ENCODE measurements around the gene ATP2C2. TPM values are rescaled to one million over a fixed set of nuclear protein-coding genes. Genes with fewer than 3 reads are reported as not detected.

The ATP2C2 gene
- total and polyA plus RNA-seq, 7 donors: 2.5 to 60.7 (median 7.2) TPM; not detected in 2

GRCh38 chr16:84322749-84323148 lies 45.6 kb upstream of the ATP2C2 start:
- Histone ChIP-seq H3K27me3 (no peaks in the 10 kb centered on the region), H3K36me3 (peaks cover 8 to 52% (median 18%) of the 10 kb centered on the region in 4 donors), H3K4me1 (no peaks in the 10 kb centered on the region), H3K9me3 (no peaks in the 10 kb centered on the region), H3K27ac (no peak overlapping the region), H3K4me3 (no peak overlapping the region)
- DNase-seq: peak; percentile 20
- intact Hi-C loops (cut with DNase I): no loop called here
- TF ChIP-seq POLR2A (IDR thresholded peaks at IDR 0.05) (no peak), CTCF (IDR thresholded peaks at IDR 0.05) (no peak), POLR2AphosphoS5 (IDR thresholded peaks at IDR 0.05) (no peak)
- WGBS, 2 donors: 83 to 91% methylated on average over 4 of the region's 4 CpGs

GRCh38 chr16:84323606-84324005 lies 44.7 kb upstream of the ATP2C2 start:
- 93 to 94% methylated on average over 7 of the region's 7 CpGs for WGBS, 2 donors
- no peak for TF ChIP-seq POLR2AphosphoS5 (IDR thresholded peaks at IDR 0.05)
- TF ChIP-seq EP300 (IDR thresholded peaks at IDR 0.05): no peak
- TF ChIP-seq POLR2A (IDR thresholded peaks at IDR 0.05): no peak
- no peak for TF ChIP-seq CTCF (IDR thresholded peaks at IDR 0.05)
- Histone ChIP-seq H3K27me3 (no peaks in the 10 kb centered on the region), H3K27ac (no peak overlapping the region), H3K9me3 (no peaks in the 10 kb centered on the region), H3K36me3 (peaks cover 8 to 61% (median 23%) of the 10 kb centered on the region in 4 donors), H3K4me1 (no peaks in the 10 kb centered on the region), H3K4me3 (no peak overlapping the region)
- DNase-seq: peak; percentile 27
- intact Hi-C loops (cut with DNase I): no loop called here

GRCh38 chr16:84324434-84325262 lies 43.7 kb upstream of the ATP2C2 start:
- no peak overlapping the region for H3K4me3 ChIP-seq

GRCh38 chr16:84326545-84326944 lies 41.8 kb upstream of the ATP2C2 start:
- Histone ChIP-seq H3K4me3 (no peak overlapping the region), H3K27me3 (no peaks in the 10 kb centered on the region), H3K9me3 (no peaks in the 10 kb centered on the region), H3K27ac (no peak overlapping the region), H3K36me3 (peaks cover 8 to 69% (median 28%) of the 10 kb centered on the region in 4 donors), H3K4me1 (no peaks in the 10 kb centered on the region)
- intact Hi-C loops (cut with DNase I): no loop called here
- TF ChIP-seq POLR2AphosphoS5 (IDR thresholded peaks at IDR 0.05) (no peak), EP300 (IDR thresholded peaks at IDR 0.05) (no peak)
- 87 to 96% methylated on average over 2 of the region's 2 CpGs for WGBS, 2 donors
- peak; percentile 17 for DNase-seq

More at GRCh38 chr16:84324434-84325262, 43.7 kb upstream of the ATP2C2 start:
- 44 to 46% methylated on average over 2 of the region's 2 CpGs for WGBS, 2 donors
- intact Hi-C loops (cut with DNase I): no loop called here
- TF ChIP-seq POLR2A (IDR thresholded peaks at IDR 0.05): no peak
- no peak for TF ChIP-seq EP300 (IDR thresholded peaks at IDR 0.05)
- TF ChIP-seq POLR2AphosphoS5 (IDR thresholded peaks at IDR 0.05): no peak
- H3K27ac ChIP-seq: no peak overlapping the region
- peaks cover 8 to 66% (median 31%) of the 10 kb centered on the region in 4 donors for H3K36me3 ChIP-seq
- no peaks in the 10 kb centered on the region for H3K4me1 ChIP-seq
- DNase-seq: no peak
- no peaks in the 10 kb centered on the region for H3K27me3 ChIP-seq
- H3K9me3 ChIP-seq: no peaks in the 10 kb centered on the region

GRCh38 chr16:84327926-84328505 lies 40.3 kb upstream of the ATP2C2 start:
- no peaks in the 10 kb centered on the region for H3K27me3 ChIP-seq
- WGBS, 2 donors: 89 to 90% methylated on average over 13 of the region's 13 CpGs
- H3K27ac ChIP-seq: no peak overlapping the region
- intact Hi-C loops (cut with DNase I): no loop called here
- peaks cover 8 to 74% (median 25%) of the 10 kb centered on the region in 4 donors for H3K36me3 ChIP-seq
- peak; percentile 54 for DNase-seq
- H3K9me3 ChIP-seq: no peaks in the 10 kb centered on the region
- H3K4me1 ChIP-seq: no peaks in the 10 kb centered on the region
- H3K4me3 ChIP-seq: no peak overlapping the region
- TF ChIP-seq POLR2A (IDR thresholded peaks at IDR 0.05) (no peak), EP300 (IDR thresholded peaks at IDR 0.05) (no peak), POLR2AphosphoS5 (IDR thresholded peaks at IDR 0.05) (no peak)

- no peak overlapping the region for H3K27ac ChIP-seq
- H3K9me3 ChIP-seq: no peaks in the 10 kb centered on the region
- TF ChIP-seq POLR2A (IDR thresholded peaks at IDR 0.05) (no peak), EP300 (IDR thresholded peaks at IDR 0.05) (no peak), POLR2AphosphoS5 (IDR thresholded peaks at IDR 0.05) (no peak), CTCF (IDR thresholded peaks at IDR 0.05) (no peak)
- 94 to 98% methylated on average over 8 of the region's 8 CpGs for WGBS, 2 donors
- intact Hi-C loops (cut with DNase I): no loop called here
- H3K4me1 ChIP-seq: no peaks in the 10 kb centered on the region
- peaks cover 8 to 77% (median 28%) of the 10 kb centered on the region in 4 donors for H3K36me3 ChIP-seq
- no peak overlapping the region for H3K4me3 ChIP-seq
- H3K27me3 ChIP-seq: no peaks in the 10 kb centered on the region
- DNase-seq: peak; percentile 40
These were observed 39.3 kb upstream of the ATP2C2 start for GRCh38 chr16:84329016-84329415.
